DMS153 treated with DMSO at 0.1 percent for 48 hours (cell line): ENCODE data around the gene CPSF6.
"Not testable (repeated sequence)": the region's sequence is repeated elsewhere in the genome, so short reads cannot be mapped to it uniquely, and the experiment has no call there.

ENCODE experiments used
- DNase-seq: peaks from one replicate; lab custom pipeline; 2025; ENCODE audit not compliant: unreplicated experiment; lab: John Stamatoyannopoulos, UW

CPSF6 gene

DNA sequence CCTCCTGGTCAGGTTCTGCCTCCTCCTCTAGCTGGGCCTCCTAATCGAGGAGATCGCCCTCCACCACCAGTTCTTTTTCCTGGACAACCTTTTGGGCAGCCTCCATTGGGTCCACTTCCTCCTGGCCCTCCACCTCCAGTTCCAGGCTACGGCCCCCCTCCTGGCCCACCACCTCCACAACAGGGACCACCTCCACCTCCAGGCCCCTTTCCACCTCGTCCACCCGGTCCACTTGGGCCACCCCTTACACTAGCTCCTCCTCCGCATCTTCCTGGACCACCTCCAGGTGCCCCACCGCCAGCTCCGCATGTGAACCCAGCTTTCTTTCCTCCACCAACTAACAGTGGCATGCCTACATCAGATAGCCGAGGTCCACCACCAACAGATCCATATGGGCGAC lies 19.3 kb downstream of the CPSF6 start:
- no peak for DNase-seq

DNA sequence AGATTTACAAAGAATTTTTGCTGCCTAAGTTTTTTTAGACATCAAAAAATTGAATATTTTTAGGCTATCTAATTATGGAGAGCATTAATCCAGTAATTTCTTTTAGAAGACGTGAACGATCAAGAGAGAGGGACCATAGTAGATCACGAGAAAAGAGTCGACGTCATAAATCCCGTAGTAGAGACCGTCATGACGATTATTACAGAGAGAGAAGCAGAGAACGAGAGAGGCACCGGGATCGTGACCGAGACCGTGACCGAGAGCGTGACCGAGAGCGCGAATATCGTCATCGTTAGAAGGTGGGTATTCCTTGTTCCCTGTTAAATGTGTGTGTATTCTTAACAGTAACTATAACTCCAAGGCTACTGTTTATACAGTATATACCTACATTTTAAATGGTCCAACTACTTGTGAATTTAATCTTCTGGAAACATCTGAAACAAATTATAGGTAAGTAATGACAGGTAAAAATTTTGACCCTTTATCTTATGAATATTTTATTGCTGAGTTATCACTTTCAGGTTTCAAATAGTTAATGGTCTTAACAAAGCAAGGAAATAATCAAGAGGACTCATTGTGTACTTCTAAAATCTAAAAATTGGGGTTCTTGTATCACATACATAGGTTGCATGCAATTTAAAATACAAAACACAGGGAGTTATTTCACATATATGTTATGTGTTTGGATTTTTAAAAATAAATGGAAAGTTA lies 23.1 kb downstream of the CPSF6 start:
- no peak for DNase-seq

DNA sequence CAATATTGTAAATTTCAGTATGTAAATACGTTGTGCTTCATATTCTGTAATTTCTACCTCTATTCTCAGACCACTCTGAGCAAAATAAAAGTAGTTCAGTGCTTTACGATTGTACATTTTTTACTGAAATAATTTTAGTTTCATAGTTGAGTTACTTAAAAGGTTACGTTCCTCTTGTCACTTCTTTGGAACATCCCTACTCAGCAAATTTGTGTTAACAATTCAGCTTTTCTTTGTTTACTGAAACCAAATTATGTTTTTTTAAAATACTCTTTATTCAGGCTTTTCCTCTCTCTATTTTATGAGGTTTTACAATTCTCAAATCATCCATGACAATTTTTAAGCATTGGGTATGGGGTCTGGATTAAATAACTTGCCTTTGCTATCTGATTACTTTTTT lies 25.8 kb downstream of the CPSF6 start:
- no peak for DNase-seq

DNA sequence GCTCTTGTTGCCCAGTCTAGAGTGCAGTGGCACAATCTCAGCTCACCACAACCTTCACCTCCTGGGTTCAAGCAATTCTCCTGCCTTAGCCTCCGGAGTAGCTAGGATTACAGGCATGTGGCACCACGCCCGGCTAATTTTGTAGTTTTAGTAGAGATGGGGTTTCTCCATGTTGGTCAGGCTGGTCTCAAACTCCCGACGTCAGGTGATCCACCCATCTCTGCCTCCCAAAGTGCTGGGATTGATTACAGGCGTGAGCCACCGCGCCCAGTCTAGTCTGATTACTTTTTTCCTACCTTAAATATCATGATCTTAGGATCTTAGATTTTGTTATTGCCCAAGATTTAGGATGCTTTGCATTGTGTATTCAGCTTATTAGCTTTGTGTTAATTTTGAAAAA lies 26.3 kb downstream of the CPSF6 start:
- not testable (repeated sequence) for DNase-seq

DNA sequence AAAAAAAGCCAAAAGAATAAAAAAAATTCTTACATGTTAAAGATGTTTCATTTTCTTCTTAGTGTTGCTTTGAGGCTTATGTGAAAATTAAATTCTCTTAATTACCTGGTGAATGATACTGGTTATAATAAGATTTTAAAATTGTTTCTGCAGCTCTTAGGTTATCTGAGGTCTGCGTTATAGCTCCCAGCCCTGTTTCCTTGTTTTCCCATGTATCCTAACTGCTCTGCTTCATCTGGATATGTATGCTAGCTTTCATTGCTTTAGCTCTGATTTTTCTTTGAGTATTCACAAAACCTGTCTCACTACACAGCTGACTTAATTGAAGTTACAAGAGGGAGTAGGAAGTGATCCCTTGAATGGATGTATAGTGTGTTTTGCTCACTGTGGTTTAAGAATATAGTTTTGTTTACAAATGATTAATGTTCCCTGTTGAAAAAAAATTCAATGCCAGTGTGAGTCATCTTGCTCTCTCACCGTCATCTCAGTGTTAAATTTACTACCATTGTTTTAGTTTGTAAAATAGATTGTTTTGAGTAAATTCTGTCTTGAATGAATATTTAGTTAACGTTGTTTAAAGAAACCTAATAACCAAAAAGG lies 26.8 kb downstream of the CPSF6 start:
- no peak for DNase-seq

DNA sequence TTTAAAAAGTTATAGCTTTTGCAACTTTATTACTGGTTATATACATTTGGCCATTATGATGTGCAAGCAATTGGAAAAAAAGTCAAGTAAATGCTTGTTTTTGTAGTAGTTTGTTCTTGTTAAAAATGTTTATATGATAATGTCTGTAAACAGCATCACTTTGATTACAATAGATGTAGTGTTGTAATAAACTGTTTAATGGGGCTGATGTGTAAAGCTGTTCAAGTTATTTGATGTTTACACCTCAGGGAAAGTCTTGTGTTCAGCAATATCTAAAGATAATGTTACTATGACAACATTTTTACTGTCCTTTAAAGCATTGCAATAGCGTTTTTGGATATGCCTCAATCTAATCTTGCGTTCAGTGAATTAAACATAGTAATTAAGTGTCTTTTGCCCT lies 30.4 kb downstream of the CPSF6 start:
- DNase-seq = no peak

DNA sequence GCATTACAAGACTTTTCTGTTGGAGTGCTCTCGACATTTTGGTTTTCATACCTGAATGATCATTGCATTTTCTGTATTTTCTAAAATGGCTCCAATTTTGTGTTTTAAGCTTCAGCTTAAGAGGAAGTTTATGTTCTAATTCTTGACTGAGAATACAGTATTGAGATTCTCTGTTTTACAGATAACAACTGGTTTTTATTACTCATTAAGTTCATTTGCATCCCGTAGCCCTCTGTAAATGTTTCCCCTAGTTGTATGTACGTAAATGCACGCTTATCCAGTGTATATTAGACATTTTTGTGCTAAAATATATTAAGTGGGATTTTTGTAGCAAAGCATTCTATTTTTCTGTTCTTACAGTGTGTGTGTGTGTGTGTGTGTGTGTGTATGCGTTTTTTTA lies 33.1 kb downstream of the CPSF6 start:
- no peak for DNase-seq

DNA sequence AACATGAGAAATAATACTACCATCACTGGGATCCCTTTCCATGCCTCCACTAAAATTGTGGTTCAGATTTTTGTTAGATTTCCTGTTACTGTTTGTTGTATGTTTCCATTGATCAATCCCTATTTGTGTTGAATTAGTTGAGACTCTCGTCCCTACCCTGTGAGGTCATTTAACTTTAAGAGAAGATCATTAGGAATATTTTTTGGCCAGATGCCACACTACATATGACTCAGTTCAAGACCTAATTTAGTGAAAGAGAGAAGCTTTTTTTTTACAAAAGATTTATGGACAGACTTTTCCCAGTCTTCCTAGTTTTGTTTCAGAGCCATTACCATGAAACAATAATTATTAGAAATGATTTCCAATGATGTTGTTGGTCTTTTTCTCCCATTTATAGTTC lies 35.5 kb downstream of the CPSF6 start:
- DNase-seq = no peak

DNA sequence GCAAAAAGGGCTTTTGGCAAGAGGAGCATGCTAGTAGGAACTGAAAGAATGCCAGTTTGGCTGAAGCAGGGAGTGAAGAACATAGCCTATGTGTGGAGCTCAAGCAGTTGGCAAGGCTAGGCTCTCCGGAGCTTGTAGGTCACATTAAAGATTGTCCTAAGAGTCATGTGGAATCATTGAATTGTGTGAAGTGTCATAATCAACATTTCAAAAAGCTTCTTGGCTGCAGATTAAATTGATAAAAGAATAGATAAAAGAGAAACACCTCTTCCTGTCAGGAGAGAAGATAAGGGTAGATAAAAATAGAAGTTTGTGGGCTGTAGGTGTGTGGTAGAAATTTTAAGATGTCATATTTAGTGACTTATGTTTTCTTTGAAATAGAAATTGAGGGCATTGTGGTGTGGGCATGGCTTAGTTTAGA lies 36.1 kb downstream of the CPSF6 start:
- DNase-seq = no peak

DNA sequence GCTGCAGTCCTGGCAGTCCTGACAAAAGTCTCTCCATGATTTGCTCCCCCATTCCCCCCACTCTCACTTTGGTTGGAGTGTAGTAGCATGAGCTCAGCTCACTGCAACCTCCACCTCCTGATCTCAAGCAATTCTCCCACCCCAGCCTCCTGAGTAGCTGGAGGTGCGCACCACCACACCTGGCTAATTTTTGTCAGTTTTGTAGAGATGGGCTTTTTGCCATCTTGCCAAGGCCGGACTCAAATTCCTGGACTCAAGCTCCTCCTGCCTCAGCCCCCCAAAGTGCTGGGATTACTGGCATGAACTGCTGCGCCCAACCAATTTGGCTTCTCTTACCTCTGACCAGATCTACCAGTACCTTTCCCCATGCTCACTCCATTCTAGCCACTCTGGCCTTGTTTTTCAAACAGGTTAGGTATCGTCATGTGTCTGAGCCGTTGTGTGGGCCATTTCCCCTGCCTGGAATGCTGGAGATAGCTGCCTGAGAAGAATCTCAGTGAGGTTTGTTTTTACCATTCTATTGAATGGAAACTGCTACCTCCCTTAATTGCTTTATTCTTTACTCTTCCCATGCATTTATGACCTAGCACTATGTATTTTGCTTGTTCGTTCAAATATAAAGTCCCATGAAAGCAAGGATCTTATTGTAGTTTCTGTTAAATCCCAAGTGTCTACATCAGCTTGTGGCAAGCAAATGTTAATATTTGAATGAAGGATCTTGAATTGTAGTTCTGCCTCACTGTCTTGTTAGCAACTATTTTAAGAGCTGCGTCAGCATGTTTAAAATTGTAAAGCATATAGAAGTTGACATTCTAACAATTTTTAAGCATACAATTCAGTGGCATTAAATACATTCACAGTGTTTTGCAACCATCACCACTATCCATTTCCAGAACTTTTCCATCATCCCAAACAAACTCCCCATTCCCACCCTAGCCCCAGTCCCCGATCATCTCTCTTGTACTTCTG lies 39.7 kb downstream of the CPSF6 start:
- DNase-seq = no peak

DNA sequence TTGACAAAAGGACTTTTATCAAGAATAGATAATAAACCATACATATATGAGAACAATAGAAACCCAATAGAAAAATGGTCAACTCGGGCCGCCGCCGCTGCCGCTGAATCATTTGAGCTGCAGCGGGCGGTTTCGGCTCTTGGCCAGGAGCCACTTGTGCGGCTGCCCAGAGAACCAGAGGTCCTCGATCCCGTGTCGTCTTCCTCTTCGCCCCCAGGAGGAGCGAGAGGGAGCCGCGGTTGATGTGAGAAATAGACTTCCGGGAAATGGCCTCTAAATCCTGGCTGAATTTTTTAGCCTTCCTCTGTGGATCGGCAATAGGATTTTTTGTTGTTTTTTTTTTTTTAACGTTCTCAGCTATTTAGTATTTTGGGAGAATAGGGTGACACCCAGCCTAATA lies 44.8 kb downstream of the CPSF6 start:
- DNase-seq = peak; percentile 61

DNA sequence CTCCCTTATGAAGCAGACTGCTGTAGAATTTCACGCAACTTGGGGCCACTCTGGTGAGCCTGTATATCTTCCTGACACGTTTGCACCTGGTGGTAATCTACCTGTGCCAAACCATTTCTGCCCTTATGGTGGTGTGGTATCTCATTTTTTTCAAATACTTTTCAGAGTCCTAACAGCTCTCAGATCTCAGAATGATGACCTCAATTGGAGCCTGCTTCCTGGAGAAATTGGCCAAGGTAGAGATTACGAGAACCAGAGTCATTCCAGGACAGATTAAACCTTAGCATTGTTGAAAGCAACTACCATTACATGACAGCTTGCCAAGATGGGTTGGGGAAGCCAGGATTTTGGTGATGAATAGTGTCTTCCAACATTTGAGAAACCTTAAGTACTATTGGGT lies 48.2 kb downstream of the CPSF6 start:
- no peak for DNase-seq

DNA sequence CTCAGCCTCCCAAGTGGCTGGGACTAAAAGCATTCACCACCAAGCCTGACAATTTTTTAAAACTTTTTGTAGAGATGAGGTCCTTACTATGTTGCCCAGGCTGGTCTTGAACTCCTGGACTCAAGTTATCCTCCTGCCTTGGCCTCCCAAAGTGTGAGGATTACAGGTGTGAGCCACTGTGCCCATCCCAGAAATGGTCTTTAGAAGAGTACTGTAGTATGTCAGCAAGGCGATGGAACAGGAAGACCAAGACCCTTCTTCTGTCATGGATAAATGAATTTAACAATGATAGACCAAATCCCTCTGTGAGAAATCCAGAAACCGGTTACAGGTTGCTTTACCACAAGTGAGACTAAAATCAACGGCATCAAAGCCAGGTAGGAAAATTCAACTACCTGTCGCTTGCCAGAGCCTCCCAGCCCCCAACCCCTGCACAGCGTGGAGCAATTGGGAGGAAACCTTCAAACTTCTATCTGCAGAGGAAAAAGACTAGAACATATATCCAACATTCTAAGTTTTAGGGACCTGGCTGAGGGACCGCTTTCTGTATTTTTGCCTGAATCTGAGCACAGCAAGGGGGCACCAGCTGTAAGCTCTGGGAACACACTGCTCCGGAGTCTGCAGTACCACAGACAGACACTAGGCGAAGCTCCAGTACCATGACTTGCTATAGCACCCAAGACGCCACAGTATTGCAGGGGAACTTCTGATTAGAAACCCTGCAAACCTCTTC lies 51.3 kb downstream of the CPSF6 start:
- DNase-seq = peak; percentile 46

DNA sequence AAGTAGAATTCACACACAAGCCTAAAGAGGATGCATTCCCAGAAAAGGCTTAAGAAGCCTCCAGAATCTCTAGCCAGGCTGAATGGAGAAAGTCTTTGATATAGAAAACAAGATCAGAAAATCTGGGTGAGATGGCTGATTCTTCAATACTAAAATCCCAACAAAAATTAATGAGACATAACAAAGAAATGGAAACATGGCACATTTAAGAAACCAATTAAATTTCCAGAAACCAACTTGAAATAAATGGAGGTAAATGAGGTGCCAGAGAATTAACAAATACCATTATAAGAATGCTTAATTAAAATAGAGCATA lies 51.9 kb downstream of the CPSF6 start:
- no peak for DNase-seq

DNA sequence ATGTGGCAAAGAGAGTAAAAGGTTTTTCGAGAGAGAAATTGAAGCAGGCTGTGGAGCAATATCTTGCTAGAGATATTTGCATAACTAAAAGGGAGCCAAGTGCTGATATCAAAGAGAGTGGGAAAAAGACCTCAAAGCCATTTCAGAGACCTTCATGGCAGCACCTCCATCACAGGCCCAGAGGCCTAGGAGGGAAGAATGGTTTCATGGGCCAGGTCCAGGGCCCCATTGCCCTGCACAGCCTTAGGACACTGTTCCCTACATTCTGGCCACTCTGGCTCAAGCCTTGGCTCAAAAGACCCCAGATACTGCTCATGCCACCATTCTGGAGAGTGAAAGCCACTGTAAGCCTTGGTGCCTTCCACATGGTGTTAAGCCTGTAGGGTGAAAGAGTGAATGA lies 58.8 kb downstream of the CPSF6 start:
- DNase-seq = no peak

DNA sequence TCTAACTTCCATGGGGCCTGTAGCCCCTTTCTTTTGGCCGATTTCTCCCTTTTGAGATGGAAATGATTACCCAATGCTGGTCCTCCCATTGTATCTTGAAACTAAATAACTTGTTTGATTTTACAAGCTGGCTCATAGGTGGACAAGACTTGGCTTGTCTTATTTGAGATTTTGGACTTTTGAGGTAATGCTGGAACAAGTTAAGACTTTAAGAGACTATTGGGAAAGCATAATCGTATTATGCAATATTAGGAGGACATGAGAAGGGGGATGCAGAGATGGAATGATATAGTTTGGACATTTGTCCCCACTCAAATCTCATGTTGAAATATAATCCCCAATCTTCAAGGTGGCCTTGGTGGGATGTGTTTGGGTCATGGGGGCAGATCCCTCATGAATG lies 59.6 kb downstream of the CPSF6 start:
- no peak for DNase-seq

DNA sequence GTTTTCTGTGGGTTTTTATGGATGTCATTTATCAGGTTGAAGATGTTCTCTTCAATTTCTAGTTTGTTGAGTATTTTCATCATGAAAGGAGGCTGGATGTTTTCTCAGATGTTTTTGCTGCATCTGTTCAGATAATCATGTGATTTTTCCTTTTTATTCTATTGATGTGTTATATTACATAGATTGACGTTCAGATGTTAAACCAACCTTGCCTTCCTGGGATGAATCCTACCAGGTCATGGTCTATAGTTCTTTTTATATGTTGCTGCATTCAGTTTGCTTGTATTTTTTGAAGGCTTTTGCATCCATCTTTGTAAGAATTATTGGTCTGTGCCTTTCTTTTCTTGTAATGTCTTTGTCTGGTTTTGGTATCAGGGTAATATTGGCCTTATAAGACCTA lies 64.9 kb downstream of the CPSF6 start:
- no peak for DNase-seq

DNA sequence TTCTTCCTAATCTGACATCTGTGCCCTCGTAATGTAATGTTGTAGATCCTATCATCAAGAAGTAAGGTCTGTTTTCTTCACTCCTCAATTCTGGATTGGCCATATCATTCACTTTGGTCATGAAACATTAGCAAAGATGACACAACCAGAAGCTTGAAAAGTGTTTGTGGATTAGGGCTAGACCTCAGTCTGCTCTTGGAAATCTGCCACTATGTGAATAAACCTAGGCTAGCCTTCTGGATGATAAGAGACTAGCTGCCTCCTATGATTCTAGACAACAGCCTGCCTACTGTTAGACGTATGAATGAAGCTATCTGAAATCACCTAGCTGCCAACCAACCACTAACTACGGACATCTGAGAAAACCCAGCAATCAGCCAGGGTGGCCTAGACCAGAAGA lies 70.1 kb downstream of the CPSF6 start:
- DNase-seq = no peak

DNA sequence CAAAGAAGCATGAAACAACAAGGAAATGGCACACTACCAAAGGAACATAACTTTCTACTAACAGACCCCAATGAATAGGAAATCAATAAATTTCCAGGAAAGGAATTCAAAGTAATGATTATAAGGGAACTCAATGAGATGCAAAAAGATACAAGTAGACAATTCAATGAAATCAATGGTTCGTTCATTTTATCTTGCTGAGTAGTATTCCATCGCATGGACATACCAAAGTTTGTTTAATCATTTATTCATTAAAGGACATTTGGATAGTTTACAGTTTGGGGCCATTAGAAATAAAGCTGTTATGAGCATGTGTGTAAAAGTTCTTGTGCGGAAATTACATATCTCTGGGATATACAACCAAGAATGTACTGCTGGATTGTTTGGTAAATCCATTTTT lies 73.8 kb downstream of the CPSF6 start:
- DNase-seq = no peak

DNA sequence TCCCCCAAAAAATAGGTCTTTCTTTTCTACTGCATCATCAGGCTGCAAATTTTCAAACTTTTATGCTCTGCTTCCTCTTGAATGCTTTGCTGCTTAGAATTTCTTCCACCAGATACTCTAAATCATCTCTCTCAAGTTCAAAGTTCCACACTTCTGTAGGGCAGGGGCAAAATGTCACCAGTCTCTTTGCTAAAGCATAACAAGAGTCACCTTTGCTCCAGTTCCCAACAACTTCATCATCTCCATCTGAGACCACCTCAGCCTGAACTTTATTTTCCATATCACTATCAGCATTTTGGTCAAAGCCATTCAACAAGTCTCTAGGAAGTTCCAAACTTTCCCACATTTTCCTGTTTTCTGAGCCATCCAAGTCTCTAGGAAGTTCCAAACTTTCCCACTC lies 77.4 kb downstream of the CPSF6 start:
- not testable (repeated sequence) for DNase-seq

DNA sequence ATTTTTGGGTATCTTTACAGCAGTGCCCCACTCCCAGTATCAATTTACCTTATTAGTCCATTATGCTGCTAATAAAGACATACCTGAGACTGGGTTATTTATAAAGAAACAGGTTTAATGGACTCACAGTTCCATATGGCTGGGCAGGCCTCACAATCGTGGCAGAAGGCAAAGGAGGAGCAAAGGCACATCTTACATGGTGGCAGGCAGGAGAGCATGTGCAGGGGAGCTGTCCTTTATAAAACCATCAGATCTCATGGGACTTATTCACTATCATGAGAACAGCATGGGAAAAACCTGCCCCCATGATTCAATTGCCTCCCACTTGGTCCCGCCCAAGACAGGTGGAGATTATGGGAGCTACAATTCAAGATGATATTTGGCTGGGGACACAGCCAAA lies 77.9 kb downstream of the CPSF6 start:
- DNase-seq = not testable (repeated sequence)
